AG04450 (cell line): Measurements from ENCODE around the gene CHRNA9. TPM values are rescaled to one million over a fixed set of nuclear protein-coding genes. Genes with fewer than 3 reads are reported as not detected.

ENCODE experiments used
- CTCF ChIA-PET: fragments of 300-600, 350-600 bp; formaldehyde crosslinking; extraction: SDS; loops from one replicate; lab custom pipeline; 2022; ENCODE audit warnings: antibody characterized with exemption, inconsistent platforms; lab: Charles Lee
- POLR2A ChIA-PET: fragments of 350-600 bp; formaldehyde crosslinking; extraction: SDS; loops from one replicate; lab custom pipeline; 2021; ENCODE audit warnings: antibody characterized with exemption, inconsistent platforms; lab: Yijun Ruan, JAX
- DNase-seq: peaks from one replicate; pipeline ENCODE4 v3.0.0-alpha.2; 2011; ENCODE audit warnings: low read depth, low spot score
- H3K27ac ChIP-seq: one replicate; pipeline ENCODE4 v1.5.1; 2012; ENCODE audit warnings: low read depth, low read length, control low read depth
- H3K27me3 ChIP-seq: one replicate; pipeline ENCODE4 v1.6.0; 2012; ENCODE audit warnings: low read length; ENCODE audit not compliant: control insufficient read depth, insufficient read depth
- H3K4me3 ChIP-seq: 2 replicates; pipeline ENCODE4 v1.5.1; 2011; ENCODE audit warnings: mild to moderate bottlenecking, low read depth, low read length, control low read depth
- H3K9me3 ChIP-seq: 2 replicates; pipeline ENCODE4 v1.5.1; 2012; ENCODE audit warnings: low read length; ENCODE audit not compliant: control insufficient read depth, insufficient read depth
- CTCF ChIP-seq: IDR thresholded peaks from 2 replicates; pipeline ENCODE4 v1.5.1; 2011; ENCODE audit warnings: low read depth, low read length, control low read depth, inconsistent platforms
- polyA plus RNA-seq: library from polyadenylated mRNA; depleted of rRNA; stranded (reverse); fragments of >200 nt; gene quantifications from 2 replicates; pipeline ENCODE4 v1.2.3, GENCODE V29; 2011

The CHRNA9 gene
- polyA plus RNA-seq, 1 experiment: 0.07 TPM

GRCh38 chr4:40322811-40323210 lies 12.3 kb upstream of the CHRNA9 start:
- no peak for DNase-seq
- no peak for TF ChIP-seq CTCF
- Histone ChIP-seq H3K9me3 (no peaks in the 10 kb centered on the region), H3K27me3 (no peaks in the 10 kb centered on the region), H3K4me3 (no peak overlapping the region), H3K27ac (no peak overlapping the region)
- ChIA-PET POLR2A (no interaction called here), CTCF (no interaction called here)

DNA sequence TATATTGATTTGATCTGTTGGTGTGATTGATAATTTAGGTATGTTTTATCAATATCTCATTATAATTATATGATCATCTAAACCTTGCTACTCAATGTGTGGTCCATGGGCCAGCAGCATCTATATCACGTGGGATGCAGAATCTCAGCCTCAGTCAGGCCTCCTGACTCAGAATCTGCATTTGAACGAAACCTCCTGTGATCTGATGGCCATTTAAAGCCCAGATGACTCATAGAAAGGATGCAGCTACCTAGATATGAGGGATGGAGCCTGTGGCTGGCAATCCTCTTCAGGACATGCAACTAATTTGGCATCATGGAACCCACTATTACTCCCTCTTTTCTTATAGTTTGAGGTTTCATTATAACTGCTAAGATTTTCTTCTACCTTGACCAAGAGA lies 11.3 kb upstream of the CHRNA9 start:
- TF ChIP-seq CTCF: no peak
- Histone ChIP-seq H3K27ac (no peak overlapping the region), H3K4me3 (no peak overlapping the region), H3K9me3 (no peaks in the 10 kb centered on the region), H3K27me3 (no peaks in the 10 kb centered on the region)
- POLR2A ChIA-PET: no interaction called here
- DNase-seq: no peak
- CTCF ChIA-PET: interaction anchor here (0.6 kb wide), 1 partner anchor 174 kb away, joined by 6 read pairs; no protein-coding TSS in a partner anchor

DNA sequence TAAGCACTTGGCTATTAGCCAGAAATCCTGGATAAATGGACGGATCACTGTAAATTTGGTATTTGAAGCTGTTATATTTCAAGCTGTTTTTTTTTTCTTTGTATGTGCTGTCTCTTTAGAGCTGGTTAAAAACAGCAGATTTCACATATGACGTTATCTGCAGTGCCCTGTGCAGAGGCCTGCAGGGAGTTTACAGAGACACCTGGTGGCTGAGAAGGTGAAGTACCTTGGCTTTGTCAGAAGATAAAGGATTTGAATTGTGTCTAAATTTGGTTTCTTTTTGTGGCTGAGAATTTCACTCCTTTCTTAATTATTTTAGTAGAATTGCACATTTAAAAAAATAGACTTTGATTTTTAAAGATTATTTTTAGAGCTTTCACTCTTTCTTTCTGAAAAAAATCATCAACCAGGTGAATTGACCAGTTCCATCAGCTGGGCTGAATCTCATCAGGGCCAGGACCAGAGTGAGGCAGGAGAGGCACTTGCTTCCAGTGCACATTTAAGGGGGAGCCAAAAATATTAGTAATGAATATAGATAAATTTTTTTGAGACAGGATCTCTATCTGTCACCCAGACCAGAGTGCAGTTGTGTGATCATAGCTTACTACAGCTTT lies 9.6 kb upstream of the CHRNA9 start:
- no peak overlapping the region for H3K27ac ChIP-seq
- CTCF ChIA-PET: interaction anchor here (0.5 to 3.0 kb wide), 48 partner anchors 9 to 943 kb away, joined by 3 to 51 read pairs (median 4); partner anchors contain the start of genes CHRNA9, N4BP2 and PDS5A
- POLR2A ChIA-PET: interaction anchor here (1.3 kb wide), 1 partner anchor 269 kb away, joined by 10 read pairs; the partner anchor contains the start of gene N4BP2

DNA sequence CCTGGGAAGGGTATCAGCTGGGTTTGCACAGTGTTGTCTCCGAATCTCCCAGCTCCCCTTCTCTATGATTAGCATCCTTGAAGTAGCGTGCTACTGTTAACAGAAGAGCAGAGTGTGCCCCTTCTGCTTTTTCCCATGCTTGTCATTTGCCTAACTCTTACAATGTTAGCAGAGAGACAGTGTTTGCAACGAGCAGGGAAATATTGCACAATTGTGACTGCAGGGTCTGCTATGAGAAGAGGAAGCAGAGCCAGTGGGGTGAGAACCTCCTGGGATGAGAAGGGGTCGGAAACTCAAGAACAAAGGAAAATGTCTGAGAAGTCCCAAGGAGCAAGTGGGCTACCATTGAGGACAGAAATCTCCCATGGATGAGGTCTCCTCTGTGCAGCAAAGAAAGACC lies 7.8 kb upstream of the CHRNA9 start:
- CTCF ChIA-PET: interaction anchor here (3.0 kb wide), 1 partner anchor 11 kb away, joined by 51 read pairs; no protein-coding TSS in a partner anchor
- H3K9me3 ChIP-seq: no peaks in the 10 kb centered on the region
- POLR2A ChIA-PET: no interaction called here

More for the DNA sequence above, 9.6 kb upstream of the CHRNA9 start:
- Histone ChIP-seq H3K27me3 (no peaks in the 10 kb centered on the region), H3K4me3 (no peak overlapping the region), H3K9me3 (no peaks in the 10 kb centered on the region)
- peak; percentile 50 for DNase-seq
- peak; percentile 93 for TF ChIP-seq CTCF

More for the DNA sequence above, 7.8 kb upstream of the CHRNA9 start:
- no peak overlapping the region for H3K27ac ChIP-seq
- no peaks in the 10 kb centered on the region for H3K27me3 ChIP-seq
- no peak for DNase-seq
- H3K4me3 ChIP-seq: no peak overlapping the region
- no peak for TF ChIP-seq CTCF
